H1 (cell line): ENCODE data around the gene TPSB2. TPM values are rescaled to one million over a fixed set of nuclear protein-coding genes. Genes with fewer than 3 reads are reported as not detected.
"Not testable (repeated sequence)": the region's sequence is repeated elsewhere in the genome, so short reads cannot be mapped to it uniquely, and the experiment has no call there.

ENCODE experiments used
- CTCF ChIA-PET: fragments of 300-600 bp; sonication (Branson Sonifier 250); formaldehyde crosslinking; loops from one replicate; lab custom pipeline; 2021; ENCODE audit not compliant: partially characterized antibody; lab: Charles Lee
- POLR2A ChIA-PET: fragments of 300-600 bp; sonication (Branson Sonifier 250); formaldehyde crosslinking; loops from one replicate; lab custom pipeline; 2021; ENCODE audit warnings: inconsistent platforms; ENCODE audit not compliant: partially characterized antibody; lab: Charles Lee
- DNase-seq, 2 experiments: peaks; one replicate each; pipeline versions ENCODE4 v3.0.0 to v3.0.0-alpha.2; 2010 to 2022; ENCODE audit warnings: low spot score in 2 of 2, low read depth in 1 of 2, mixed read lengths in 1 of 2
- FAIRE-seq: peaks from 2 replicates; lab custom pipeline; 2011; peaks lifted over from hg19 to GRCh38; lab: Jason Lieb, UNC
- H2AFZ ChIP-seq: 2 replicates; pipeline ENCODE4 v1.8.1; 2012; ENCODE audit warnings: low read length, inconsistent platforms
- H2AK5ac ChIP-seq: 2 replicates; pipeline ENCODE4 v1.6.1; 2013; ENCODE audit warnings: low read depth, low read length
- H2BK120ac ChIP-seq: replicated peaks from 2 replicates; pipeline ENCODE3; 2013; ENCODE audit warnings: low read depth, low read length, inconsistent platforms
- H2BK12ac ChIP-seq: 2 replicates; pipeline ENCODE4 v1.6.1; 2013; ENCODE audit warnings: low read depth, low read length
- H2BK15ac ChIP-seq: 2 replicates; pipeline ENCODE4 v1.6.1; 2013; ENCODE audit warnings: low read length
- H2BK20ac ChIP-seq: 2 replicates; pipeline ENCODE4 v1.6.1; 2013; ENCODE audit warnings: low read length
- H2BK5ac ChIP-seq: 2 replicates; pipeline ENCODE4 v1.6.1; 2013; ENCODE audit warnings: low read depth, low read length
- H3K14ac ChIP-seq: 2 replicates; pipeline ENCODE4 v1.6.1; 2013; ENCODE audit warnings: inconsistent platforms; ENCODE audit not compliant: insufficient read length
- H3K18ac ChIP-seq: 2 replicates; pipeline ENCODE4 v1.6.1; 2013; ENCODE audit warnings: low read length; ENCODE audit errors: extremely low read depth
- H3K23ac ChIP-seq: 2 replicates; pipeline ENCODE4 v1.6.1; 2013; ENCODE audit warnings: inconsistent platforms; ENCODE audit not compliant: insufficient read length
- H3K23me2 ChIP-seq: 2 replicates; pipeline ENCODE4 v1.6.1; 2013; ENCODE audit warnings: low read depth, low read length
- H3K27ac ChIP-seq: 2 replicates; pipeline ENCODE4 v1.6.1; 2011; ENCODE audit warnings: low read depth, low read length, inconsistent platforms
- H3K27me3 ChIP-seq, 4 experiments: replicated peaks in 1 of 4; 1 replicate in 1 of 4; 2 replicates in 3 of 4; pipeline versions ENCODE4 v1.6.1 to v1.8.1; 2011 to 2013; ENCODE audit warnings: low read length in 3 of 4, mild to moderate bottlenecking in 3 of 4, inconsistent platforms in 2 of 4, mixed read lengths in 2 of 4, moderate library complexity in 1 of 4; ENCODE audit not compliant: control insufficient read depth in 3 of 4, insufficient read depth in 3 of 4; ENCODE audit errors: extremely low read depth in 1 of 4
- H3K36me3 ChIP-seq, 4 experiments: 2 replicates each; pipeline versions ENCODE4 v1.6.1 to v1.8.1; 2011 to 2013; ENCODE audit warnings: mild to moderate bottlenecking in 4 of 4, low read length in 3 of 4, moderate library complexity in 2 of 4, control low read depth in 1 of 4, inconsistent platforms in 1 of 4; ENCODE audit not compliant: insufficient read depth in 4 of 4, control insufficient read depth in 2 of 4
- H3K4ac ChIP-seq: replicated peaks from 2 replicates; pipeline ENCODE3; 2013; ENCODE audit warnings: low read length, low read depth, mixed read lengths, inconsistent platforms; ENCODE audit not compliant: insufficient read length
- H3K4me1 ChIP-seq, 4 experiments: replicated peaks in 1 of 4; 1 replicate in 1 of 4; 2 replicates in 3 of 4; pipeline versions ENCODE4 v1.6.1 to v1.8.1; 2011 to 2013; ENCODE audit warnings: low read length in 3 of 4, inconsistent platforms in 2 of 4, mixed read lengths in 1 of 4; ENCODE audit not compliant: insufficient read depth in 4 of 4, control insufficient read depth in 3 of 4
- H3K4me2 ChIP-seq, 2 experiments: 2 replicates each; pipeline versions ENCODE4 v1.6.1 to v1.8.1; 2011 to 2013; ENCODE audit warnings: low read depth in 2 of 2, low read length in 2 of 2, control low read depth in 1 of 2, inconsistent platforms in 1 of 2, mild to moderate bottlenecking in 1 of 2; ENCODE audit not compliant: insufficient read depth in 1 of 2
- H3K4me3 ChIP-seq, 4 experiments: fragments of 200-600, 300-600 bp in 1 of 4; sonication (generic), shearing (Covaris generic), sonication (Bioruptor Twin) in 1 of 4; 2 replicates each; pipeline versions ENCODE4 v1.5.1 to v1.8.1; 2011 to 2016; ENCODE audit warnings: low read length in 4 of 4, low read depth in 3 of 4, control low read depth in 2 of 4, inconsistent platforms in 2 of 4, mild to moderate bottlenecking in 2 of 4, mixed read lengths in 1 of 4, moderate library complexity in 1 of 4; ENCODE audit not compliant: insufficient read depth in 2 of 4; ENCODE audit errors: extremely low read depth in 1 of 4
- H3K56ac ChIP-seq: replicated peaks from 2 replicates; pipeline ENCODE3; 2013; ENCODE audit warnings: low read depth, mild to moderate bottlenecking, mixed read lengths, low read length, inconsistent platforms; ENCODE audit not compliant: insufficient read length
- H3K79me1 ChIP-seq: 2 replicates; pipeline ENCODE4 v1.6.1; 2013; ENCODE audit warnings: low read depth, low read length, control low read depth
- H3K79me2 ChIP-seq, 2 experiments: 2 replicates each; pipeline versions ENCODE4 v1.6.1 to v1.8.1; 2012 to 2013; ENCODE audit warnings: low read length in 2 of 2, mild to moderate bottlenecking in 2 of 2, inconsistent platforms in 1 of 2; ENCODE audit not compliant: insufficient read depth in 2 of 2, control insufficient read depth in 1 of 2
- H3K9ac ChIP-seq, 4 experiments: replicated peaks in 1 of 4; 1 replicate in 1 of 4; 2 replicates in 3 of 4; pipeline versions ENCODE4 v1.6.1 to v1.8.1; 2011 to 2013; ENCODE audit warnings: low read depth in 3 of 4, low read length in 3 of 4, control low read depth in 2 of 4, mild to moderate bottlenecking in 2 of 4, moderate library complexity in 2 of 4, inconsistent platforms in 1 of 4; ENCODE audit errors: extremely low read depth in 1 of 4
- H3K9me3 ChIP-seq, 2 experiments: 2 replicates each; pipeline versions ENCODE4 v1.6.1 to v1.8.1; 2012 to 2013; ENCODE audit warnings: mild to moderate bottlenecking in 2 of 2, moderate library complexity in 2 of 2, control low read depth in 1 of 2, inconsistent platforms in 1 of 2, low read depth in 1 of 2, low read length in 1 of 2, mixed read lengths in 1 of 2; ENCODE audit not compliant: insufficient read depth in 2 of 2
- H4K20me1 ChIP-seq, 2 experiments: replicated peaks in 1 of 2; 2 replicates each; pipeline versions ENCODE3 to v1.8.1; 2011 to 2013; ENCODE audit warnings: inconsistent platforms in 2 of 2, low read length in 2 of 2, mild to moderate bottlenecking in 1 of 2; ENCODE audit not compliant: insufficient read depth in 2 of 2, control insufficient read depth in 1 of 2
- H4K5ac ChIP-seq: 2 replicates; pipeline ENCODE4 v1.6.1; 2013; ENCODE audit warnings: low read length, low read depth, mixed read lengths, inconsistent platforms; ENCODE audit not compliant: insufficient read length
- H4K8ac ChIP-seq: 2 replicates; pipeline ENCODE4 v1.8.0; 2013; ENCODE audit warnings: mild to moderate bottlenecking, moderate library complexity, low read length, inconsistent platforms; ENCODE audit not compliant: insufficient read depth; ENCODE audit errors: extremely low read depth
- H4K91ac ChIP-seq: replicated peaks from 2 replicates; pipeline ENCODE3; 2013; ENCODE audit warnings: low read length, mixed read lengths, inconsistent platforms; ENCODE audit not compliant: insufficient read length
- WGBS, 2 experiments: shearing (Covaris generic) in 1 of 2; methylation state at CpG; one replicate each; pipeline versions ENCODE4 v1.1.6 to v1.1.7; 2013 to 2015; ENCODE audit warnings: low lambda C conversion rate in 2 of 2, mixed read lengths in 2 of 2, inconsistent platforms in 1 of 2, low coverage in 1 of 2, missing lambda C conversion rate in 1 of 2; ENCODE audit not compliant: insufficient replicate concordance in 2 of 2, insufficient coverage in 1 of 2, insufficient read length in 1 of 2; ENCODE audit errors: extremely low coverage in 1 of 2, missing lambda C conversion rate in 1 of 2; 5-methylcytosine and 5-hydroxymethylcytosine counted together
- polyA plus RNA-seq, 7 experiments: library from polyadenylated mRNA; depleted of rRNA in 3 of 7; stranded (reverse) in 5 of 7; unstranded in 2 of 7; fragments of >200 nt in 5 of 7; fragments of 200-250 nt in 2 of 7; gene quantifications; 1 replicate in 5 of 7; 2 replicates in 1 of 7; 4 replicates in 1 of 7; pipeline versions ENCODE4 v1.2.1 to v1.2.3, GENCODE V29; 2011 to 2013; ENCODE audit warnings: missing spikeins in 2 of 7, mixed read lengths in 2 of 7
- total RNA-seq: library from RNA; stranded (reverse); fragmentation: NEBNext Ultra II Directional; extraction: Animal tissue kit (Norgen Biotek cat#: 25700); gene quantifications from 2 replicates; pipeline ENCODE4 v1.2.1, GENCODE V29; 2021

Gene TPSB2
- total and polyA plus RNA-seq, 2 of the 8 experiments (the other 6 are each of a cell fraction or from before 2014, with no cell fraction given) = 0.08 TPM; not detected in 1

GRCh38 chr16:1256296-1256873, 26.4 kb upstream of the TPSB2 start:
- H3K56ac ChIP-seq, H3K14ac ChIP-seq, H3K27ac ChIP-seq, H3K79me2 ChIP-seq, H2AK5ac ChIP-seq, DNase-seq, H2BK20ac ChIP-seq, H3K18ac ChIP-seq, H2BK15ac ChIP-seq, H2BK5ac ChIP-seq, H3K23me2 ChIP-seq, H4K20me1 ChIP-seq, FAIRE-seq, H3K79me1 ChIP-seq, H4K5ac ChIP-seq, H3K4me3 ChIP-seq, H2AFZ ChIP-seq, CTCF ChIA-PET, H4K91ac ChIP-seq, H2BK12ac ChIP-seq, H3K23ac ChIP-seq, H4K8ac ChIP-seq, H3K36me3 ChIP-seq, H2BK120ac ChIP-seq, H3K9me3 ChIP-seq, H3K9ac ChIP-seq, POLR2A ChIA-PET, H3K4ac ChIP-seq, H3K4me2 ChIP-seq: not testable (repeated sequence)
- peaks cover 0 to 24% (median 12%) of the 10 kb centered on the region in 4 experiments; a peak in 5 of 7 replicates for H3K27me3 ChIP-seq
- peaks cover 0 to 11% (median 7%) of the 10 kb centered on the region in 4 experiments; a peak in 6 of 7 replicates for H3K4me1 ChIP-seq
- 82% methylated on average over 15 of the region's 23 CpGs; no CpG with 5 or more reads in 1 of the 2 experiments for WGBS, 2 experiments
